Measurements from ENCODE around the gene PRKAA1.

The PRKAA1 gene

DNA sequence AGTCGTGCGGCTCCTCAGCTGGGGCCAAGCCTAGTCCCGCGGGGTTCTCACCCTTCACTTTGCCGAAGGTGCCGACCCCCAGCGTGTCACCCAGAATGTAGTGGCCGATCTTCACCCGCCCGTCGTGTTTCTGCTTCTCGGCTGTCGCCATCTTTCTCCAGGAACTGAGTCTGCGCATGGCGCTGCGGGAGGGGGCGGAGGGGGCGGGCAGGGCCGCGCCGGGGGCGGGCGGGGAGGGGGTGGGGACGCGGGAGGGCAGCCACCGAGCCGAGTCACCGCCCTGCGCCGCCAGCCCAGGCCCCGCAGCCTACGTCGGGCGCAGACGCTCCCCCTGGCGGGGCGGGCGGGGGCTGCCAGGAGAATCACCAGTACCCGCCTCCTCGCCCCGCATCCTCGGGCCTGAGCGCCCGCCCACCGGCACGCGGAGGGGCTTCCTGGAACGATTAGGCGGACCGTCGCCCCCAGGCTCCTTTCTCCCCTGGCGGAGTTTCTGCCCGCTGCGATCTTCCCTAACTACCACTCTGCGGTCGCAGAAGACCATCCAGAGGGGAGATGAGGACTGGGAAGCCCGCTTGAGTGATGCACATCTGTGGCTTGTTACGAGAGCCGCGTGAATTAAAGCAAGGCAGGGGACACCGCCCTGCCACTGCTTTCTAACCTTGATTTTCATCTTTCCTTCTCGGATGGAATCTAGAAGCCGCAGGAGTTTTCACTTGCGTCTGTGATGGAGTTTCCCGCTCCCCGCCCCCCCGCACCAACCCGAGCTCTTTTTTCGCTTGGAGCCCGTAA lies at the start of gene PRKAA1:
Gene PRKAA1, minus strand, starts transcription at position 363 of the 789 bp plus-strand sequence. Its CDS starts 185 bp downstream, at position 178.
- peak; percentile 91 to 92 for DNase-seq

- DNase-seq = no peak
These were observed 49.4 kb upstream of the PRKAA1 start for GRCh38 chr5:40847525-40847924.

GRCh38 chr5:40846371-40846770 lies 48.2 kb upstream of the PRKAA1 start:
- DNase-seq = no peak

- DNase-seq = no peak
These were observed 46.4 kb upstream of the PRKAA1 start for GRCh38 chr5:40844565-40844964.

- no peak for DNase-seq
These were observed 44.2 kb upstream of the PRKAA1 start for GRCh38 chr5:40842351-40842750.

- peak in 1 of 2 donors; percentile 32 for DNase-seq
These were observed 43.1 kb upstream of the PRKAA1 start, which contains the start of gene CARD6 for GRCh38 chr5:40841068-40841805. Gene CARD6 (plus strand): TSS chr5:40841367. CDS start chr5:40841383, 16 bp downstream.

- peak in 1 of 2 donors; percentile 50 for DNase-seq
These were observed 39.9 kb upstream of the PRKAA1 start for GRCh38 chr5:40838086-40838485.

GRCh38 chr5:40834849-40835787 lies 36.9 kb upstream of the PRKAA1 start, which contains the start of gene RPL37:
Gene RPL37 (minus strand): TSS chr5:40835222. CDS start chr5:40835185, 37 bp downstream.
- DNase-seq = peak; percentile 93 to 94

GRCh38 chr5:40834391-40834848 lies 36.2 kb upstream of the PRKAA1 start:
- peak; percentile 68 to 76 for DNase-seq

DNA sequence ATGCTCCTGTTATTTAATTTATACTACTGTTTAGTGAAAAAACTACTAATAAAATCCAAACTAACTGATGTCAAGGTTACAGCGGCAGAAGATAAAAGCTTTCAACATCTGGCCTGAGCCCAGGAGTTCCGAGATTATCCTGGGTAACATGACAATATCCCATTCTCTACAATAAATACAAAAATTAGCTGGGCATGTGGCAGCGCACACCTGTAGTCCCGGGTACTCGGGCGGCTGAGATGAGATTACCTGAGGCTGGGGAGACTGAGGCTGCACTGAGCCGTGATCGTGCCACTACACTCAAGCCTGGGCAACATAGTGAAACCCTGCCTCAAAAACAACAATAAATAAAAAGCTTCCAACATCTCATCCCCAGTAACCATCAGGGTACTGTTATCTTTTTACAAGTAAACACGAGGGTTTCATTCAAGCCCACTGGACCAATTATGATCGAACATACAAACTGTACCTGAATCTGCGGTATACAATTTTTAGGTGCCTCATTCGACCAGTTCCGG lies 35.6 kb upstream of the PRKAA1 start:
- no peak for DNase-seq

DNA sequence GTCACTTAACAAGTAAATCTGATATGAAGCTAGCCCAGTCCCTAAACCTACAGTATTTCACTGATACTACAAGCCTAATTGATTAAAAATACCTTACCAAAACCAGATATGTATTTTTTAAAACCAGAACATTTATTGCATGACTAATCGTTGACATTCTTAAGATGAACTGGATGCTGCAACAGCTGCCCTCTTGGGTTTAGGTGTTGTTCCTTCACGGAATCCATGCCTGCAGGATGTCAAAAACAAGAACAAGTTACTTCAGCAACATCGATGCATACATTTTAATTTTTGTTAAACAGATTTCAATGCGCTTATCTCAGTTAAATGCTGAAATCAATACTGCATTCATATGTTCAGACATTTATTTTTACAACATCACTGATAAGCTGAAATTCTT lies 34.2 kb upstream of the PRKAA1 start:
- no peak for DNase-seq

GRCh38 chr5:40831346-40832210 lies 33.4 kb upstream of the PRKAA1 start:
- DNase-seq = no peak

DNA sequence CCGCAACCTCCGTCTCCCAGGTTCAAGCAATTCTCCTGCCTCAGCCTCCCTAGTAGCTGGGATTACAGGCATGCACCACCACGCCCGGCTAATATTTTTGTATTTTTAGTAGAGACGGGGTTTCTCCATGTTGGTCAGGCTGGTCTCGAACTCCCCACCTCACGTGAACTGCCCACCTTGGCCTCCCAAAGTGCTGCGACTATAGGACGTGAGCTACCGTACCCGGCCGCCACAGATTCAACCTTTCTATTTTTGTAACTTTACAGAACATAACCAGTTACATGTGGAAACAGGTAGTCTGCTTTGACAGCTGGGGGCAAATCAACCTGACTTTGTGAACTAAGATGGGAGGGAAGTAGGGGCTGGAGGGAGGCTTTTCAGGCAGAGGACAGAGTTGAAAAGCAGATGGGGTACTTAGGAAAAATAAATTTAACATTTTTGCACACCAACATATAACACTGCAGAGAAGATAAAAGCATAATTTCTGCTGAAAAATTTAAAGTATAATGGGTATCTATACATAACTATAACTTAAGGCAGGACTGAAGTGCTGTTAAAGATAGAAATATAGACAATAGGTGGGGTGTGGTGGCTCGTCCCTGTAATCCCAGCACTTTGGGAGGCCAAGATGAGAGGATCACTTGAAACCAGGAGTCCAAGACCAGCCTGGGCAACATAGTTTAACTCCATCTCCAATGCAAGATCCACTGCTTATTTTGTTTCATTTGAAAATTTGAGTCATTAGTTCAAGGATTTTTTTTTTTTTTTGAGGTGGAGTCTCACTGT lies 31.8 kb upstream of the PRKAA1 start:
- DNase-seq = no peak

DNA sequence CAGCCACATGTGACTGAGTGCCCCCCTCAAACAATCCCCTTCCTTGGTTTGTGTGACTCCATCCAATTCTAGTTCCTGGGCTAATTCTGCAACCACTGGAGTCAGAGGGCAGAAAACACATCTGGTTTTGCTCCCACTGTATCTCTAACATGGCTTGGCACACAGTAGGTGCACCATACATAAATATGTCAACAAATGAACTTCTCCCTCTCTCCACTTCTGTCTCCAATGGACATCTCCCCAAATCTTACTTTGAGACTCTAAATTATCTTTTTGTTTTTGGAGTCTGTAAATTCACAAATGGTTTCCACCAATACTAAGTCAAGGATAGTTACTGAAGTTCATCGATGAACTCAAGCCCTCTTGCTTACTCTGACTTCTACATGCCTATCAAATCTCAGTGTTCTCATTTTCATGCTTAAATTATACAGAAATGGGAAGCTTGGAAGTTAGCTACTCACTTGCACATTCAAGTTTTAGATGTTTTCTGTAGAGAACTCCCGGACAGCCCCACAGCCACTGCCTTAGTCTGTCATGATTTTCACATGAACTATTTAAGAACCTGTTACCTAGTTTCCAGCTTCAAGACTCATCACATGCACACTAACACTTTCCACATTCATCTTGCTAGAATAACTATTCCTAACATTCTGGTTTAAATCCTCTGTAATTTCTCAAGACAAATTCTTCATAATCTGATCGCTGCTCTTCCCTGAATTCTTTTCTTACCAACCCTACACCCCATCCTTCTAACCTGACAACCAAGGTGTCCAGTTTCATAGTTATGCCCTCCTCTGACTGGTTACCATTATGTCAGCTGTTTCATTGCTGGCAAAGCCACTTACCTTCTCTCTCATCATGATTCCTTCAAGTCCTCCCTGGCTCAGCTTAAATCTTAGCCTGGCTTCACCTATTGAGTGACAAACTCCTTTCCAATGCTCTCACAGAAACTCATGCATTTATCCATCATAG lies 30.8 kb upstream of the PRKAA1 start:
- DNase-seq = no peak

DNA sequence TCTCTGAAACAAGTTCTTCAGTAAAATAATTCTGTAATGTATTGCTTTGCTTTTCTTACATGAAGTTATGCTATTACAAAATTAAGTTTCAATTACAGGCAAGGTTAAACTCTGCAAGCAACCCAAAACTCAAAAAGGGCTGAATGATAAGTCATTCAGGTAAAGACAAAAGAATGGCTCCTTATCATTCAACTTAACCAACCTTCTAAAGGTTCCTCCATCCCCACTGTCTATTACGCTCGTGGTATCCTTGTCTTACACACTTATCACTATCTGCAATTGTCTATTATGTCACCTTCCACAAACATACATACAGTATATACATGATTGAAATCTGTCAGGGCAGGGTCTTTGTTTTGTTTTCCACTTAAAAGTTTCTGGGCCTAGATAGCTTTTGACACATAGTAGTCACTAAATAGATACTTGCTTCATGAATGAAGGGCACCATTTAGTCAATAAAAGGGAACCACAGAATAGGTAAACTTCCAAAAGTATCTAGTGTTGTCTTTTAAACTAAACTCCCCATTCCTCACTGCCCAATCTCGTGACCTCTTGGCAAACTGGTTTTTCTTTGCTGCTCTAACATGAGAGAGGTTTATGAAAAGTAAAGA lies 30.0 kb upstream of the PRKAA1 start:
- no peak for DNase-seq

DNA sequence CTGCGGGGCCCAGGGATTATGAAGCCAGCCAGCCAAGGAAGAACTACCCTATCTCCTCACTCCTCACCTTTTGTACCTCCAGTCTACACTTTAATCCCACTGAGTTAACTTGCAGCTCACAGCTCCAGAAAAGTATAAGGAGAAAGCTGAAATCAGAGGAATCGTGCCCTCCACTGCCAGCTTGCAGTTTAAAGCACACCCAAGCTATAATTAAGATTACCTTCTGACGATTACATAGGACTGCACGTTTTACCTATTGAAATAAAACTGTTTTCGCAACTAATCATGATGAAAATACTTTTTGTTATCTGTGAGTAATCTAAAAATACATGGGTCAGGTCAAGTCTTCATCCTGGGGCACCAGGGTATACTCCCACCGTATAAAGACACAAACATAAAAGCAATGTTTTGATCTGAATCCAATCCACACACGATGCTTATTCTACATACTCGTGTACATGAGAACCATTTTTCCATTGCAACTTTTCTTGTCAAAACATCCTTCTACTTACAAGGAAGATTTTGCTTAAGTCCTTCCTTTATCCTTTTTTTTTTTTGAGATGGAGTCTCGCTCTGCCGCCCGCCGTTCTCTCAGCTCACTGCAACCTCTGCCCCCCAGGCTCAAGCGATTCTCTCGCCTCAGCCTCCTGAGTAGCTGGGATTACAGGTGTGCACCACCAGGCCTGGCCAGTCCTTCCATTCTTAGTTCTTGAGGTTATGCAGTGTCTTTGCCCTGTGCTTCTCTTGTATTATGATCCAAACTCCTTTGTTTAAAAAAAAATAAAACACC lies 29.2 kb upstream of the PRKAA1 start:
- no peak for DNase-seq

GRCh38 chr5:40826489-40827187 lies 28.5 kb upstream of the PRKAA1 start:
- no peak for DNase-seq

All from CD4-positive, alpha-beta T cell treated with Interferon alpha-2 for 1 hour (primary cell).